Measurements from ENCODE around the gene LRP1.

GRCh38 chr12:57129889-57130288 is 1.6 kb downstream of the LRP1 start:
- TF ChIP-seq HDGF (IDR thresholded peaks at IDR 0.05; ENCODE audit: borderline replicate concordance) (no peak), SP1 (IDR thresholded peaks at IDR 0.05) (no peak), FOXM1 (IDR thresholded peaks at IDR 0.05; ENCODE audit: borderline replicate concordance) (no peak), ZNF384 (IDR thresholded peaks at IDR 0.05) (no peak)

Measured in HEK293T (cell line).